Ramos (cell line): Measurements from ENCODE around the gene REL.
"Not testable (repeated sequence)": the region's sequence is repeated elsewhere in the genome, so short reads cannot be mapped to it uniquely, and the experiment has no call there.

ENCODE experiments used
- in situ Hi-C: fragments of 300-500 bp; cut with MboI; formaldehyde crosslinking; loops from one replicate; pipeline ENCODE4 v1.14.3; 2022; ENCODE audit warnings: low sequenced_read_pairs; ENCODE audit not compliant: unreplicated experiment

REL gene

DNA sequence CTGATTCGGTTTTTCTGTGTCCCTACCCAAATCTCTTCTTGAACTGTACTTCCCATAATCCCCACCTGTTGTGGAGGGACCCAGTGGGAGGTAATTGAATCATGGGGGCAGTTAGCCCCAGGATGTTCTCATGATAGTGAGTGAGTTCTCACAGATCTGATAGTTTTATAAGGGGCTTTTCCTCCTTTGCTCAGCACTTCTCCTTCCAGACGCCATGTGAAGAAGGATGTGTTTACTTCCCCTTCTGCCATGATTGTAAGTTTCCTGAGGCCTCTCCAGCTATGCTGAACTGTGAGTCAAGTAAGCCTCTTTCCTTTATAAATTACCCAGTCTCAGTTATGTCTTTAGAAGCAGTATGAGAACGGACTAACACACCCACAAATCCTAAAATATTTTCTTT lies 16.0 kb upstream of the REL start:
- in situ Hi-C loops: not testable (repeated sequence)

DNA sequence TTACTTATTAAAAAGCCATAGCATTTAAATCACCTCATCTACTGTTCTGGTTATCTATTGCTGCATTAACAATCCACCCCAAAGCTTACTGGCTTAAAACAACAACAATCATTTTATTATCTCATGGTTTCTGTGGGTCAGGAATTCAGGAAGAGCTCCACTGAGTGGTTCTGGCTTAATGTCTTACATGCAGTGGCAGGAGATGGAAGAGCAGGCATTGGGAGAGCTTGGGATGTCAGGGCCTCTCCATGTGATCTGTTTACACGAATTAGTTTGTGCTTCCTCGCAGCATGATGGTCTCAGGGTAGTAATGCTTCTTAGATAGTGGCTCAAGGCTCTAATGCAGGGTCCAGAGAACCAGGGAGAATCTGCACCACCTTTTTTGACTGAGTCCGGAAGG lies 14.4 kb upstream of the REL start:
- in situ Hi-C loops: no loop called here

DNA sequence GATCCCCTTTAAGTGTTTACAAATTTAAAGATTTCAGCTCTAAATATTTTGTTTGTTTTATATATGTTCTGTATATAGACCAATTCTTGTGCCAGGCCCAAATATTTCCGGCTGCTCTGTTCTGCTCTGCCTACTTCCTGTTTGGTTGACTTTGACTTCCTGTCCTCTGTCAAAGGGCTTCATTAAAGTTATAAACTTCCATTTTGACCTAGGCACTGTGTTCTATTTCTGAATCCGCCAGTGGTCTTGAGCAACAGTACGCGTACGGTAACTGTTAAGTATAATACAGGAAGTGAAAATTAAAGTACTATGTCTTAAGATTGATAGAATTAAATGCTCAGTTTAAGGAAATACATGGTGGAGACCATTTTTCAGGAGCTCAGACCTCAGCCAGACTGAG lies 13.5 kb upstream of the REL start:
- in situ Hi-C loops: no loop called here

GRCh38 chr2:60868589-60869273 lies 12.6 kb upstream of the REL start:
- in situ Hi-C loops: no loop called here

DNA sequence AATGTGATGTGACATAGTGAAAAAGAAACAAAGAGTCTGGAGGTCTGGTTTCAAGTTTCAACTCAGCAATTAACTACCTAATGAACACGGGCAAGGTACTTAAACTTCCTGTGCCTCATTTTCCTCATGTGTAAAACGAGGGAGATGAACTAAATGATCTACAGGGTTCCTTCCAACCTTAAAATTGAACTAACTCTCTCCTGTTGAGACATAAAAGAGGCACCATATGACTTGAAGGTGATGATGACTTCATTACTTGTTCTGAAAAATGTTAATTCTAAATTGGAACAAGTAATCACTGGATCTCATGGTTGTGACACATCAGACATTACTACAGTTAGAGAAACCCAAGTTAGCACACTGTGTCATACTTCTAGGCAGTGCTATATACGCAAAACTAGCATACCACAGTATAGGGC lies 8.9 kb upstream of the REL start:
- in situ Hi-C loops: no loop called here

GRCh38 chr2:60873381-60873780 lies 8.0 kb upstream of the REL start:
- in situ Hi-C loops: no loop called here

- in situ Hi-C loops: no loop called here
Observed at GRCh38 chr2:60875520-60875919, 5.9 kb upstream of the REL start.

- in situ Hi-C loops: no loop called here
Observed at GRCh38 chr2:60880643-60881046, 729 bp upstream of the REL start.

DNA sequence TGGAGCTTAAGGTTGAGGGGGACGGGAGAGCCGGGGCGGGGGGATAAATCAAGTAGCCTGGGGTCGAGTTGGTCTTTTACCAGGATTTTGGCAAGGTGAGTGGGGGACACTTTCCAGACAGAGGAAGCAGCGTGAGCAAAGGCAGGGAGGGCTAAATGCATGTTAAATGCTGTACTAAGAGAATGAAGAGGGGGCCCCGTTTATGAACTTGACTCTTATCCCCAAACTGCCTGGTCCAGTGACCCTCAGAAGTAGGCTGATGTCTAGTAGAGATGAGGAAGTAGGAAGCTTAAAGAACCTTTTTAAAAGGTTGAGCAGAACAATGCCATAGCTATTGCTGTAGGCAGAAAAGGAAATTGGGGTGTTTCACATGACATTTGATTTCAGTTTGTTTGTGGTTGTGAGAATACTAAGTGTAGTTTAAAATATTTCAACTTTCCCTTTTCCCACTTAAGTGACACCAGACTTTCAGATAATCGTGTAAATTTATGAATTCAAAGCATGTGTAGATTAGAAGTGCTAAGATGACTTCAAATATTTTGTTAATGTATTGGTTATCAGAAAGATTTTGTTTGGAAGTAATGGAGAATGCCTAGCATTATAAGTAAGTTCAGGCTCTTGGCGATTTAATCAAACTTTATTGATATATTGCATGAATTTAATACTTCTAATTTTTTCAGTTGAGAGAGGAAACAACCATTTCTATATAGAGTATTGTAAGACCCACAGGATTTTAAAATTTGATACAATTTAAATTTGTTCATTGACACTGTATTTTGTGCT lies 1.8 kb downstream of the REL start:
- in situ Hi-C loops: no loop called here

DNA sequence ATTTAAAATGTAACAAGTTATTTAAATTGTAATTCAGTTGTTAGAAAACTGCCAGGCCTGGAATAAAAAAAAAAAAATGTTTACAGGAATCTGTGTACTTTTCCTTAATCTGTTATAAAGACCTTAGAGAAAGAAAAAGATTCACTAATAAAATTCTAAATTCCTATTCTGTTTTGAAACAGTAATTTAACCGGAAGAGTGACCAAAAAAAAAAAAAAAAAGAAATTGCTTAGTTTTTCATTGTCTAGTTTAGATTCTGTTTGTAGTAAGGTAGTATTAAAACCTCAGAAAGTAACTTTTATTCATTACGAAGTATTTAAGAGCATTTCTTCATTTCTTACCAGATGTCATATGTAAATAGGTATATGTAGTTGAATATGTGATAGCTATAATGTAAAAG lies 2.5 kb downstream of the REL start:
- in situ Hi-C loops: no loop called here

DNA sequence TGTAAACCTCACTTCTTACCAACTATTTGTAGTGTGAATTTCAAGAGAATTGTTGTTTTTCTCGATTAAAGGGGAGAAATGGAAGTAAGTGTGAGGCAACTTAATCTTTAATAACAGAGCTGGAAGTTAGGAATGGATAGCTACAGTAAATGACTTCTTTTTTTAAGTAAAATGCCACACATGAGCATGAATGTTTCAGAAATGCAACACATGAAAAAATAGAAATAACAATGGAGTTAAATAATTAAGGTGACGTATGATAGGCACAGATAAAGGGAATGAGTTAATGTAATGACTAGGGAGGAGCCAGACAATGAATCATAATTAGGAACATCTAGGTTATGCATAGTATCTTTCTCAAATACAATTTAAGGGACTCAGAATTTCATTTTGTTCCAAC lies 3.4 kb downstream of the REL start:
- in situ Hi-C loops: no loop called here

- in situ Hi-C loops: no loop called here
Observed at GRCh38 chr2:60885683-60886082, 4.3 kb downstream of the REL start.

- in situ Hi-C loops: no loop called here
Observed at GRCh38 chr2:60886991-60887390, 5.6 kb downstream of the REL start.

GRCh38 chr2:60888853-60889252 lies 7.5 kb downstream of the REL start:
- in situ Hi-C loops: no loop called here

GRCh38 chr2:60889581-60890392 lies 8.4 kb downstream of the REL start:
- in situ Hi-C loops: loop anchor here (10.0 kb wide), 1 partner anchor 105 kb away; no protein-coding TSS in a partner anchor

DNA sequence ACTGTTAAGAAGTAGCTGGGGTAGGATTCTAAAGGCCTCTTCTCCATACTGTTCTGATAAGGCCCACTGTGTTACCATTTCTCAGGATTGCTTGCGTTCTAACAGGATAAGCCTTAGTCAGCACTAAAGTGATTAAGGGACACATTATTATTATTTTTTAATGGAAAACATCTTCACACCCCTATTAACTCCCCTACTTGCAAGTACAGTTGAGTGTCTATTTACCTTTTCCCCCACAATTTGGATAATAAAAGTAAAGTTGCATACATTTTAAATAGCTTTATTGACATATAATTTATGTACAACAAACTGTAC lies 9.0 kb downstream of the REL start:
- in situ Hi-C loops: loop anchor here (10.0 kb wide), 1 partner anchor 104 kb away; no protein-coding TSS in a partner anchor

GRCh38 chr2:60891180-60891579 lies 9.8 kb downstream of the REL start:
- in situ Hi-C loops: loop anchor here (10.0 kb wide), 1 partner anchor 104 kb away; no protein-coding TSS in a partner anchor

DNA sequence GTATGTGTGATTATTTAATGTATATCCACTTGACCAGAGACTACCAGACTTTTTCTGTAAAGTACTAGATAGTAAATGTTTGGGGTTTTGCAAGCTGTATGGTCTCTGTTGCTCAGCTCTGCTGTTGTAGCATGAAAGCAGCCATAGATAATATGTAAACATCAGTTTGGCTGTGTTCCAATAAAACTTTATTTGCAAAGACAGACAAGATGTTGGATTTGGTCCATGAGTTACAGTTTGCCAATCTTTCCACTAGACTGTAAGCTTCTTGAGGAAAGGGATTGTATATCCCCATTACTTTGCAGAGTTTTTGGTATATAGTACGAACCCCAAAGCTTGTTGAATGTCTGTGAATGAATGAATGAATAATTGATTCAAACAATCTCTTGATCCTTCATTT lies 17.2 kb downstream of the REL start:
- in situ Hi-C loops: loop anchor here (10.0 kb wide), 1 partner anchor 96 kb away; no protein-coding TSS in a partner anchor

- in situ Hi-C loops: loop anchor here (10.0 kb wide), 1 partner anchor 95 kb away; no protein-coding TSS in a partner anchor
Observed at GRCh38 chr2:60899230-60899891, 18.0 kb downstream of the REL start.

- in situ Hi-C loops: loop anchor here (10.0 kb wide), 1 partner anchor 95 kb away; no protein-coding TSS in a partner anchor
Observed at GRCh38 chr2:60899892-60900249, 18.5 kb downstream of the REL start.
